Stimulated activated effector memory CD8-positive, alpha-beta T cell treated with anti-CD3 and anti-CD28 coated beads, Interleukin-12 subunit alpha, Interleukin-12 subunit beta, amount 100 ng/mL, for 72 hours (primary cell): ENCODE measurements around the gene IFI27L1.

Source experiments
- ATAC-seq: fragments of 150-1000 bp; cut with Tn5 transposase; 2 replicates; pipeline ENCODE4 v1.10.0; 2021
- DNase-seq, 2 donors: peaks; one replicate each; pipeline ENCODE4 v3.0.0; 2021 to 2022; ENCODE audit warnings: low spot score in 2 of 2
- H3K27ac Mint-ChIP-seq: one replicate; pipeline ENCODE4 v1.8.0; 2022; ENCODE audit warnings: mild to moderate bottlenecking, mixed read lengths
- H3K36me3 Mint-ChIP-seq: one replicate; pipeline ENCODE4 v1.8.0; 2022; ENCODE audit warnings: mild to moderate bottlenecking, mixed read lengths
- H3K4me1 Mint-ChIP-seq: one replicate; pipeline ENCODE4 v1.8.0; 2022; ENCODE audit warnings: mixed read lengths
- H3K4me3 Mint-ChIP-seq: one replicate; pipeline ENCODE4 v1.8.0; 2022; ENCODE audit warnings: mild to moderate bottlenecking, mixed read lengths
- H3K9me3 Mint-ChIP-seq: one replicate; pipeline ENCODE4 v1.8.0; 2022; ENCODE audit warnings: mixed read lengths

Gene IFI27L1

DNA sequence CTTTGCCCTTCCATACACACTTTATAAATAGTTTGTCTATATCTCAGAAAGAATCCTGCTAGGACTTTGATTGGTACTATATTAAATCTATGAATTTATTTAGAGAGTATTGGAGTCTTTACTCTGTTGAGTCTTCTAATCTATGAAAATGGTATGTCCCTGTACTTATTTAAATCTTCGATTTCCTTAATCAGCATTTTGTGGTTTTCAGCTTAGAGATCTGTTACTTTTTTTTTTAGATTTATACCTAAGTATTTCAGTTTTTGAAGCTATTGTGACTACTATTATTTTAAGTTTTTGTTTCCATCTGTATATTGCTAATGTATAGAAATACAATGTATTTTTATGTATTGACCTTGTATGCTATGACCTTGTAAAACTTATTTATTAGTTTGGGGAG is 61.7 kb downstream of the IFI27L1 start:
- no peak overlapping the region for H3K27ac Mint-ChIP-seq
- no peaks in the 10 kb centered on the region for H3K9me3 Mint-ChIP-seq
- no peak overlapping the region for H3K4me3 Mint-ChIP-seq
- ATAC-seq (no peak), DNase-seq (no peak)
- H3K36me3 Mint-ChIP-seq: no peaks in the 10 kb centered on the region
- peaks cover 15% of the 10 kb centered on the region for H3K4me1 Mint-ChIP-seq

- H3K27ac Mint-ChIP-seq: no peak overlapping the region
- peak in 1 of 2 donors; percentile 46 for DNase-seq
- H3K36me3 Mint-ChIP-seq: no peaks in the 10 kb centered on the region
- peaks cover 15% of the 10 kb centered on the region for H3K4me1 Mint-ChIP-seq
- no peak for ATAC-seq
- H3K4me3 Mint-ChIP-seq: no peak overlapping the region
- no peaks in the 10 kb centered on the region for H3K9me3 Mint-ChIP-seq
These were observed 62.1 kb downstream of the IFI27L1 start for GRCh38 chr14:94143239-94143638.

DNA sequence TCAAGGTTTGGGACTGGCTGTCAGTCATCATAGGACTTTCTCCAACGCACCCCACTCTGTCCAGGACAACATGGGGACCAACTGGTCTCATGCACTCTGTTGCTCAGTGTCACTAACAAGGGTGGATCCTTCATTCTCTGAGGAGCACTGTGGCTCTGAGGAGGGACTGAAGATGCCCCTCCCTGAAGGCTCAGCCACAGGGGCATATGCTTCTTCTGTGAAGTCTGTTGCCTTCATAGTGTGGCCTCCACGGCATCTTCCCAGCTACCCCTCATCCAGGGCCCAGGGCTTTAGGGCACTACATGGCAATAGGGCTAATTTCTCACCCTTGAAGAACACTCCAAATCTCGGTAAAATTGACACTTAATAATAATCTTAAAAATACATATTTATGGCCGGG is 62.6 kb downstream of the IFI27L1 start:
- Mint-ChIP-seq H3K36me3 (no peaks in the 10 kb centered on the region), H3K4me3 (no peak overlapping the region), H3K4me1 (peaks cover 15% of the 10 kb centered on the region), H3K9me3 (no peaks in the 10 kb centered on the region), H3K27ac (no peak overlapping the region)
- ATAC-seq (no peak), DNase-seq (peak in 1 of 2 donors; percentile 30)

DNA sequence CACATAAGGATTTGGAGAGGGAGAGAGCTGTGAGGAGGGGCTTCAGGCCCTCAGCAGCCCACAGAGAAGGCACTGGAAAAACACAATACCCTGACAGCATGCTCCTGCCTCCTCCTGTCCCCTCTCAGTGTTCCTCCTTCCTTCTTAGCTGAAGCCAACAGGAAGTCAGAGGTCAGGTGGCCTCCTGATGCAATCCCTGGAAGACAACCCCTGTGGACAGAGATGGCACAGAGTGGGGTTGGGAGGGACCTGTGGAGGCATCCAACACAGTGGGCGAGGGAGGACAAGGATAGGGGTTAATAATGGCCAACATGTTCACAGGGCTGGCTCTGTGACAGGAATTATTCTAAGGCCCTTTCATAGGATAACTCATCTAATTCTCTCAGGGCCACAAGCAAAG is 63.7 kb downstream of the IFI27L1 start:
- Mint-ChIP-seq H3K36me3 (no peaks in the 10 kb centered on the region), H3K9me3 (no peaks in the 10 kb centered on the region), H3K4me3 (no peak overlapping the region), H3K4me1 (peaks cover 15% of the 10 kb centered on the region), H3K27ac (no peak overlapping the region)
- no peak for DNase-seq
- ATAC-seq: no peak

DNA sequence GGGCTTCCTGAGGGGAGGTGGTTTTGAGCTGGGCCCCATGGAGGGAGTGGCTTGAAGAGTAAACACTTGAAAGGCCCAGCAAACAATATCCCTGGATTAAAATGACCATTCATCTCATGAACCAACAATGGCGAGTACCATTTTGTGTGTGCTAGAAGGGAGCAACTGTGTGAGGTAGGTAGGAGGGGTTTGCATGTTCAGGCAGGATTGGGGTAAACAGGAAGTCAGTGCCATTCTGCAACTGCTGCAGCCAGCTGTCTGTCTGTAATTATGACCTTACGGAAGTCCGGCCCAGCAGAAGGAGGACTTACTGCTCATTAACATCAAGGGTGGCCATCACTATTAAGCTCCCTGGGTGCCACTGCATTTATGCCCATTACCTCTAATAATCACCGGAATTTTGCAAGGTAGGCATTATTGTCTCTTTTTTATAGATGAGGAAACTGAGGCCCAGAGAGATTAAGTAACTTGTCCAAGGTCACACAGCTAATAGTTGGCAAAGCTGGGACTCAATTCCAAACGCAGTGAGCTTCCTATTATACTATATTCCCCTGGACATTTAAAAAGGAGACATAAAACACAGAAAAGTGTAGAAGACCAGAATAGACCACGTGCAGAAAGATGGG is 64.9 kb downstream of the IFI27L1 start:
- ATAC-seq (no peak), DNase-seq (no peak)
- Mint-ChIP-seq H3K36me3 (no peaks in the 10 kb centered on the region), H3K9me3 (no peaks in the 10 kb centered on the region), H3K4me3 (no peak overlapping the region), H3K27ac (no peak overlapping the region), H3K4me1 (peaks cover 15% of the 10 kb centered on the region)
